ENCODE results near the gene PTPRD.

PTPRD gene

GRCh38 chr9:10172476-10172875, 440.3 kb downstream of the PTPRD start:
- DNase-seq (ENCODE audit: low read depth in 2 of 2), result no peak

GRCh38 chr9:10168241-10168640, 444.6 kb downstream of the PTPRD start:
- no peak for DNase-seq (ENCODE audit: low read depth in 2 of 2)

- no peak for DNase-seq (ENCODE audit: low read depth in 2 of 2)
Observed at GRCh38 chr9:10148796-10149195, 464.0 kb downstream of the PTPRD start.

GRCh38 chr9:10146517-10147331, 466.1 kb downstream of the PTPRD start:
- DNase-seq (ENCODE audit: low read depth in 2 of 2), result no peak

GRCh38 chr9:10144355-10144754, 468.4 kb downstream of the PTPRD start:
- DNase-seq (ENCODE audit: low read depth in 2 of 2), result no peak

GRCh38 chr9:10135553-10135952, 477.2 kb downstream of the PTPRD start:
- DNase-seq (ENCODE audit: low read depth in 2 of 2), result no peak

- no peak for DNase-seq (ENCODE audit: low read depth in 2 of 2)
Observed at GRCh38 chr9:10134266-10134665, 478.5 kb downstream of the PTPRD start.

GRCh38 chr9:10130061-10130675, 482.6 kb downstream of the PTPRD start:
- no peak for DNase-seq (ENCODE audit: low read depth in 2 of 2)

DNA sequence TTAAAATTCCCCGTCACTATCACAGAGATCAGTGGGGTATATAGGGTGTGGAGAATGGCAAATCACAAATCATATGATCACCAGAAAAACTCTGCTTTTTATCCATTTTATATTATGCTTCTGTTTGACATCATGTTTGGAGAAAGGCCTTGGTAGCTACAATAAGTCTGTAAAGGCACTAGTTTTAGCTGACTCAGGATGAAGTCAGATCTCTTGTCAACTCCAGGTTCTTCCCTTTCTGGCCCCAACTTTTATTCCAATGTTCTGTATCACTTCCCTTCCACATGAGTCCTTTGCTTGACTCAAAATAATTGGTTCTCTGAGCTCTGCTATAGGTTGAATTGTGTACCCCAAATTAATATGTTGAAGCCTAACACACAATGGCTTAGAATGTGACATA, 484.9 kb downstream of the PTPRD start:
- DNase-seq (ENCODE audit: low read depth in 2 of 2), result no peak

GRCh38 chr9:10112798-10113197, 500.0 kb downstream of the PTPRD start:
- DNase-seq (ENCODE audit: low read depth in 2 of 2), result no peak

DNA sequence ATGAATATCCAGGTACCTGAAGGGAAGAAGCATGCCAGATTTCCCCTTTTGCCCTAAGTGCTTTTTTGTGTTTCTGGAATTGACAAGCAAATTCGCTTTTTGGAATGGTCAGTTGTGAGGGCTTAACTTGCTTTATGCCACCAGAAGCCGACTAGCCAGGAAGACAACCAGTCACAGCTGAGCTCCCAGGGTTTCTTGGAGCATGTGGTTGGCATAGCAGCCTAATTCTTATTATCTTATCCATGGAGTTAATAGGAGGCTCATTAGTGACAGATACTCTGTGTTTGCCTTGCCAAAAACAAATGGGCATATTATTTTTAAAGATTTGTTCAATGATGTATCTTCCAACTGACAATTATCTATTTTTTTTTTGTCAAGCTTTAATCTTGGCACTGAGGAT, 500.7 kb downstream of the PTPRD start:
- no peak for DNase-seq (ENCODE audit: low read depth in 2 of 2)

DNA sequence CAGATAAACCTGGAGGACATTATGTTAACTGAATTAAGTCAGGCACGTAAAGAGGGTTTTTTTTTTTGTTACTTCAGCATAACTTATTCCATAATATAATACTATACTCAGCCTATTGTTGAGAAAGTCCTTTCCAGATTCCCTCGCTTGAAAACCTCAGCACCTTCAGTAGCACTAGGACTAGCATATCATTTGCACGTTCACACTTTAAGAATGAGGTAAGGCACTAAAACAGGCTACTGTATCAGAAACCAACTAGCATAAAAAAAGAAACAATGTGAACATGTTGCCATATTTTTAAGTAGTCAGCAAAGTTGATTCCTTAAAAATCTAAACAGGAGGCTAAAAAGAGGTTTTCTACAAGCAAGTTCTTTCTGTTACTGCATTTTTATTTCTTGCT, 504.0 kb downstream of the PTPRD start:
- DNase-seq (ENCODE audit: low read depth in 2 of 2), result no peak

DNA sequence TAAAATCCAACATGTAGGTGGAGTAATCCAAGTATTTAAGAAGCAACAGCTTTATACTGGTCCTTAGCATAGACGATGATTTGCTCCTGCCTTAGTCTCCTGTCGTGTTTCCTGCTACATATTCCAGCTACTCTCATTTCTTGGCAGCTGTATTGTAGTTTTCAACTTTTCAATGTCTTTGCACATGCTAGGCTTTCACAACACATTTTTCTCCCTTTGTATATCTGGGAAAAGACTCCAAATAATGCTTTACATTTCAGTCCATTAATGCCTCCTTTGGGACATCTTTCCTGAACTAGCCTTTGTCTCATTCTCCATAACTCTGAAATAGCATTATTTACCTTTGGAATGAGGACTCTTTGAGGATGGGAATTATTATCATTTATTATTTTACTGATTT, 508.0 kb downstream of the PTPRD start:
- no peak for DNase-seq (ENCODE audit: low read depth in 2 of 2)

DNA sequence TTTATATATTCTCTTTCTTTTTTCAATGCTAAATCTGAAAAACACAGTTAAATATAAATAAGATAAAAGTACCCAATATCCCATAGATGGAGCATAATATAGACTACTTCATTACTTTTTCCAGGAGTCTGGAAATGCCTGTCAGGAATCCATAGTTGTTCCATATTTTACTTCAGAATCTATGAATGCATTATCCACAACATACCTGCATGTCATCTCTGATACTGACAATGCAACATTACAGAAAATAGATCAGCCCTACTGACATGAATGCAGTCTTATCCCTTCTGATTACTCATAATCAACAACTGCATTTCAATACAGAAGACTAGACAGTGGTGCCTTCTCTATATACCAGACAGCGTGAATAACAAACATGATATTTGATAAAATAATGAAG, 517.6 kb downstream of the PTPRD start:
- DNase-seq (ENCODE audit: low read depth in 2 of 2), result no peak

DNA sequence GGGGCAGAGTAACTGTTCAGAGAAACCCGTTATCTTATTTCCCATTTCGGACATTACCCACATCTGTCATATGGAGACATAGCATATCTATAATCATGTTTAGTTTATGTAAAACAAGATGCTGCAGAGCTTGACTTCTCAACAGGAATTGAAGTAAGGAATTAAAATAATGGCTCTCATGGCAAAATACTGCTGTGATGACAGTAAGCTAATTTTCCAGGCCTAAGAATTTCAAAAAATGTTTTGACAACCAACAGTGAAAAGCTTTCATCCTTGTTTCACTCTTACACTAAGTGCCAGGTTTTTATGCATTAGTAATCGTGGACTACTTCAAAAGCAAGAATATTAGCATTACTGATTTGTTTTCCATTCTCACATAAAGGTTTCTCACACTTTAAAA, 518.2 kb downstream of the PTPRD start:
- DNase-seq (ENCODE audit: low read depth in 2 of 2), result no peak

- no peak for DNase-seq (ENCODE audit: low read depth in 2 of 2)
Observed at GRCh38 chr9:10080012-10080411, 532.8 kb downstream of the PTPRD start.

DNA sequence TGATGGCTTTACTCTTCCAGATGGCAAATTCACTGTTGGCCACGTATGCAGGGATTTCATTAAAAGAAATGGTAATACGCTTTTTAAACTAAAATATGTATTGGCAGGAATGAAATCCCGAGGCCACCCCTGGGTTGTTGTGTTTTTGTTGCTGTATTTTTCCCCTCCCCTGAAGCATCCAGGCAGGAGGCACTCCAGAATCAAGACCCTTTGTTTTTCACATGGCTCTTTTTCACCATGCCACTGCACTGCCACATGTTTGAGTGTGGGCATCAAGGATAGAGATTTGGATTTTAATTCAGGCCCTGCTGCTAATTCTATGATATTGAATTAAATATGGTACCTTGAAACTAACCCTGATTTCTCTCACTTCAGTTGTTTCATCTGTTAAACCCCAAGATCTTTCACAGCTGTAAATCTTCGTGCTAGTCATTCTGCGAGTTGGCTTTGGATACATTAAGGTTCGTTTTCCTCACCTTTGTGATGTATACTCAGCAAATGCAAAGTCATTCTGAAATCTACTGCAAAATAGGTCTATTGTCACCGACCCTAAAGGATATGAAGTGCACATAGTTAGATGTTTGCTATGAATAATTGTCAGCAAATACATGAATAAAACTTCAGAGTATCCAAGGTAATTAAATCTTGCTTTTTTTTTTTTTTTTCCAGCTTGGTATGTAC, 533.4 kb downstream of the PTPRD start:
- no peak for DNase-seq (ENCODE audit: low read depth in 2 of 2)

- DNase-seq (ENCODE audit: low read depth in 2 of 2), result no peak
Observed at GRCh38 chr9:10071579-10071978, 541.2 kb downstream of the PTPRD start.

DNA sequence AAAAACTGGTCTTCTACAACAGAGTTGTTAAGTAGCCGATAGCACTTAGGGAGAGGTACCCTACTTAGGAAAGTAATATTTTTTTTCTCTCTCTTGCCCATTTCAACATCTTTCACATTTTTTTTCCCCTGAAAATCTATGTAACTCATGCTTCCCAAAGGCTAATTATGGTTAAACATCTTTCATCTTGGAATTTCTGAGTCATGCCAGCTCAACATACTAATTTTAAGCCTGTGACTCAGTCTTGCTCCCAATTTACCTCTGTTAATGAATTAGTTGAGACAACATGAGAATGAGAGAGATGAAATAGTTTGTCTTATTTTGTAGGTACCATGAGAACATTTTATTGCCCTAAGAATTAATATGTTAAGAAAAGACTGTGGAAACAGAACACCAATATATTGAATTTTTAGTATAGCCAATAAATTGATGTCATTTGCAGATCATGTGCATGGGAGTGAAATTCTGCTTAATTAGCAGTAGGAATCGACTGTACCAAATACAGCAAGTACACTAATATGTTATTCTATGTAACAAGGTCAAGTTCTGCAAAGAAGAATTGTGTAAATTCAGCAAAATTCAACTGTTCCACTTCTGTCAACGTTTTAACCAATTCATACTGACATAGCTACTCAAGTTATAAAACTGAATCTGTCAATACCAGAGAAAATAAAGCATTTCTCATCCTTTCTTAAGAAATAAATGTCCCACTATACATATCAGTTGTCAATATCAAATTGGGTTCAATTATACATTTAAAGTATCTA, 550.0 kb downstream of the PTPRD start:
- DNase-seq (ENCODE audit: low read depth in 2 of 2), result no peak

DNA sequence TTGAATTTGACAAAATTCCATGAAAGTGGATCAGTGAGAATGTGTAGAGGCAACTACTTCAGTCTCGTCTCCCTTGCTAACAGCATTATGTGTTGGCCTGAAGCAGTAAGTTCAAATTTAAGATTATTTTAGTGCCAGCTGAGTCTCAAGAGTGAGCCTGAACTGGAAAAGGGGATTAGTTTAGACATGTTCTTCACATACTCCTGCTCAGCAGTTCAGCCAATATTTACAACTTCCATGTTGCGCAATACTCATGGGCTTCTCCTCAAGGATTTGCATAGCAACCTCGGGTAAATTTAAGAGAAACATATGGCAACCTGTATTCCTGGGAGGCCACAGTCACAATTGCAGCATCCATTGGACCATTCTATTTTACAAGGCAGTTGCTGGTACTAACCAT, 553.8 kb downstream of the PTPRD start:
- DNase-seq (ENCODE audit: low read depth in 2 of 2), result no peak

DNA sequence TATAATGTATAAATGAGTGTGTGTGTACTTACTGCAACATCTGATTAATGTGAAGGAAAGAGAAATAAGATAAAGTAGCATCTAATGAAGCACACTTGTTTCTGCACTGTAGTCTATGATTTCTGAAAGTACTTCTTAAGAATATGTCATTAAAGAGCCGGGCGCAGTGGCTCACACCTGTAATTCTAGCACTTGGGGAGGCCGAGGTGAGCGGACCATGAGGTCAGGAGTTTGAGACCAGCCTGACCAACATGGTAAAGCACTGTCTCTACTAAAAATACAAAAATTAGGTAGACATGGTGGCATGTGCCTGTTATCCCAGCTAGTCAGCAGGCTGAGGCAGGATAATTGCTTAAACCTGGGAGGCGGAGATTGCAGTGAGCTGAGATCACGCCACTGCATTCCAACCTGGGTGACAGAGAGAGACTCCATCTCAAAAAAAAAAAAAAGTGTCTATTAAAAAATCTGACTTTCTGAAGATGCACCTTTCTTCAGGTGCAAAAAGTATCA, 556.9 kb downstream of the PTPRD start:
- DNase-seq (ENCODE audit: low read depth in 2 of 2), result no peak

DNA sequence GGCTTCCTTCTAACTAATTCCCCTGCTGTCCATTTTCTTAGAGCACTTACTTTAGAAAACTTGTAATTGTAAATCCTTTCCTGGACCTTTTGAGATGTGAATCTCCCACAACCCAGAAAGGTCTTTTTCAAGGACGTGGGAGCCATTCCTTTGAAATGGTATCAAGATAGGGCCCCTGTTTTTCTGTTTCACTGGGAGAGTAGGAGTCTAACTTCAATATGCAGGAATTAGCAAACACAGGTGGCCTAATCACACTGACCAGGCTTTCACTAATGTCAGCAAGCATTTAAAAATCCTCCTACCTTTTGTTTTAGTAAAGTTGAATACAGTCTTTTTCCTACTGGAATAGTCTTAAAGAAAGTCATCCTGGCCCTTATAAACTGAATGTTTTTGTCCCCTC, 558.3 kb downstream of the PTPRD start:
- DNase-seq (ENCODE audit: low read depth in 2 of 2), result no peak
